Bronchial epithelial cell (primary cell): ENCODE measurements around the gene REV3L. TPM values are rescaled to one million over a fixed set of nuclear protein-coding genes. Genes with fewer than 3 reads are reported as not detected.

Experiments
- DNase-seq: peaks from one replicate; pipeline ENCODE4 v3.0.0-alpha.2; 2010; ENCODE audit warnings: low read depth
- FAIRE-seq: peaks from 2 replicates; lab custom pipeline; 2011; peaks lifted over from hg19 to GRCh38; lab: Jason Lieb, UNC
- H3K27me3 ChIP-seq: 2 replicates; pipeline ENCODE4 v1.5.1; 2011; ENCODE audit warnings: low read length; ENCODE audit not compliant: control insufficient read depth, insufficient read depth
- H3K36me3 ChIP-seq: 2 replicates; pipeline ENCODE4 v1.5.1; 2011; ENCODE audit warnings: low read length; ENCODE audit not compliant: control insufficient read depth, insufficient read depth
- H3K4me3 ChIP-seq: 2 replicates; pipeline ENCODE4 v1.5.1; 2011; ENCODE audit warnings: mild to moderate bottlenecking, low read depth, low read length, control low read depth
- CTCF ChIP-seq: IDR thresholded peaks from 2 replicates; pipeline ENCODE4 v1.5.1; 2011; ENCODE audit warnings: mild to moderate bottlenecking, moderate library complexity, low read length, control low read depth, inconsistent platforms; ENCODE audit not compliant: insufficient read depth, severe bottlenecking
- total RNA-seq: library from RNA; depleted of rRNA; stranded (reverse); fragments of >200 nt; gene quantifications from 2 replicates; pipeline ENCODE4 v1.2.1, GENCODE V29; 2014

Gene REV3L
- total RNA-seq, 1 donor from 2014 or later = 8.4 TPM

- no peaks in the 10 kb centered on the region for H3K27me3 ChIP-seq
- TF ChIP-seq CTCF = no peak
- FAIRE-seq = no peak
- H3K36me3 ChIP-seq = no peaks in the 10 kb centered on the region
- H3K4me3 ChIP-seq = no peak overlapping the region
- DNase-seq = no peak
These were observed 232.1 kb downstream of the REV3L start for GRCh38 chr6:111250791-111251354.

Other genes with a start within 250 kb of the REV3L start
- 38.5 and 39.8 TPM in 2 replicates for gene TRAF3IP2, start 122.7 kb upstream of the REV3L start, total RNA-seq